Neuronal stem cell (in vitro differentiated cells): ENCODE measurements around the gene RTP5.

ENCODE experiments used
- DNase-seq: peaks from one replicate; pipeline ENCODE4 v3.0.0-alpha.2; 2013; ENCODE audit warnings: low spot score
- H2AFZ ChIP-seq: one replicate; pipeline ENCODE4 v1.6.1; 2013; ENCODE audit warnings: mild to moderate bottlenecking, low read length, inconsistent platforms
- H2AK5ac ChIP-seq: 2 replicates; pipeline ENCODE4 v1.6.1; 2013; ENCODE audit warnings: low read depth, mild to moderate bottlenecking, inconsistent platforms, low read length, moderate library complexity, mixed read lengths
- H2BK120ac ChIP-seq: 2 replicates; pipeline ENCODE4 v1.6.1; 2013; ENCODE audit warnings: low read depth, mild to moderate bottlenecking, inconsistent platforms, low read length, moderate library complexity, mixed read lengths
- H2BK12ac ChIP-seq: one replicate; pipeline ENCODE4 v1.6.1; 2013; ENCODE audit warnings: low read length, inconsistent platforms
- H2BK15ac ChIP-seq: 2 replicates; pipeline ENCODE4 v1.6.1; 2013; ENCODE audit warnings: mild to moderate bottlenecking, low read length, inconsistent platforms, mixed read lengths
- H2BK5ac ChIP-seq: one replicate; pipeline ENCODE4 v1.6.1; 2013; ENCODE audit warnings: inconsistent platforms, mild to moderate bottlenecking, low read length, moderate library complexity
- H3K14ac ChIP-seq: one replicate; pipeline ENCODE4 v1.6.1; 2013; ENCODE audit warnings: low read length, inconsistent platforms
- H3K18ac ChIP-seq: 2 replicates; pipeline ENCODE4 v1.6.1; 2013; ENCODE audit warnings: low read length, inconsistent platforms
- H3K23ac ChIP-seq: 2 replicates; pipeline ENCODE4 v1.6.1; 2013; ENCODE audit warnings: low read depth, mild to moderate bottlenecking, mixed read lengths, low read length, inconsistent platforms; ENCODE audit not compliant: poor library complexity
- H3K27ac ChIP-seq: replicated peaks from 3 replicates; pipeline ENCODE4 v1.5.1; 2013; ENCODE audit warnings: low read length, inconsistent platforms
- H3K27me3 ChIP-seq, 3 experiments: 2 replicates each; pipeline ENCODE4 v1.6.1; 2013; ENCODE audit warnings: low read length in 3 of 3, mild to moderate bottlenecking in 2 of 3, inconsistent platforms in 1 of 3, low read depth in 1 of 3, mixed read lengths in 1 of 3, moderate library complexity in 1 of 3; ENCODE audit not compliant: control insufficient read depth in 3 of 3, insufficient read depth in 3 of 3
- H3K36me3 ChIP-seq, 2 donors: replicated peaks in 1 of 2; 2 replicates each; pipeline ENCODE4 v1.6.1; 2013; ENCODE audit warnings: low read length in 2 of 2; ENCODE audit not compliant: control insufficient read depth in 2 of 2, insufficient read depth in 2 of 2
- H3K4ac ChIP-seq: 2 replicates; pipeline ENCODE4 v1.6.1; 2013; ENCODE audit warnings: inconsistent platforms, mild to moderate bottlenecking, low read length, moderate library complexity
- H3K4me1 ChIP-seq, 2 donors: 1 replicate in 1 of 2; 2 replicates in 1 of 2; pipeline ENCODE4 v1.6.1; 2013; ENCODE audit warnings: low read length in 2 of 2, low read depth in 1 of 2; ENCODE audit not compliant: control insufficient read depth in 2 of 2, insufficient read depth in 1 of 2
- H3K4me2 ChIP-seq: one replicate; pipeline ENCODE4 v1.6.1; 2013; ENCODE audit warnings: mild to moderate bottlenecking, low read length, inconsistent platforms; ENCODE audit not compliant: insufficient read depth, poor library complexity, severe bottlenecking
- H3K4me3 ChIP-seq, 2 donors: 2 replicates each; pipeline ENCODE4 v1.5.1; 2013; ENCODE audit warnings: low read length in 2 of 2, mild to moderate bottlenecking in 2 of 2, inconsistent platforms in 1 of 2, moderate library complexity in 1 of 2
- H3K79me1 ChIP-seq: one replicate; pipeline ENCODE4 v1.6.1; 2013; ENCODE audit warnings: low read depth, mild to moderate bottlenecking, inconsistent platforms, low read length, moderate library complexity
- H3K9ac ChIP-seq: one replicate; pipeline ENCODE4 v1.6.1; 2013; ENCODE audit warnings: mild to moderate bottlenecking, low read depth, low read length, inconsistent platforms; ENCODE audit not compliant: poor library complexity
- H3K9me3 ChIP-seq, 2 donors: replicated peaks in 1 of 2; 2 replicates each; pipeline versions ENCODE3 to v1.6.1; 2013; ENCODE audit warnings: low read length in 2 of 2, mild to moderate bottlenecking in 2 of 2, inconsistent platforms in 1 of 2, low read depth in 1 of 2, mixed read lengths in 1 of 2, moderate library complexity in 1 of 2; ENCODE audit not compliant: control insufficient read depth in 2 of 2, insufficient read depth in 1 of 2
- H4K8ac ChIP-seq: one replicate; pipeline ENCODE4 v1.6.1; 2013; ENCODE audit warnings: low read depth, mild to moderate bottlenecking, inconsistent platforms, low read length, moderate library complexity
- H4K91ac ChIP-seq: one replicate; pipeline ENCODE4 v1.6.1; 2013; ENCODE audit warnings: low read length, low read depth, mild to moderate bottlenecking, inconsistent platforms; ENCODE audit not compliant: poor library complexity
- WGBS, 2 donors: extraction: QIAGEN DNeasy Blood & Tissue Kit; methylation state at CpG; one replicate each; pipeline ENCODE4 v1.1.7; 2013; ENCODE audit warnings: missing lambda C conversion rate in 2 of 2, mixed read lengths in 1 of 2; ENCODE audit not compliant: insufficient read length in 2 of 2, insufficient replicate concordance in 1 of 2; ENCODE audit errors: extremely low coverage in 2 of 2; 5-methylcytosine and 5-hydroxymethylcytosine counted together

Gene RTP5

GRCh38 chr2:241895712-241896641 is 26.4 kb downstream of the RTP5 start:
- no peak overlapping the region for H2BK12ac ChIP-seq
- H3K18ac ChIP-seq, result peak overlapping the region; percentile 64
- H3K27ac ChIP-seq, result peak overlapping the region; percentile 63
- no peak overlapping the region for H3K4me2 ChIP-seq
- H3K9ac ChIP-seq, result no peak overlapping the region
- H3K4me3 ChIP-seq, result no peak overlapping the region
- no peak overlapping the region for H2BK120ac ChIP-seq
- DNase-seq, result no peak
- peaks cover 0 to 6% (median 0%) of the 10 kb centered on the region in 3 experiments for H3K27me3 ChIP-seq
- peaks cover 0 to 17% of the 10 kb centered on the region in 2 donors for H3K4me1 ChIP-seq
- peak overlapping the region; percentile 43 for H4K8ac ChIP-seq
- H2AFZ ChIP-seq, result peak overlapping the region; percentile 25
- WGBS, 2 donors, result no CpG with 5 or more reads among the region's 26 CpGs
- no peaks in the 10 kb centered on the region for H3K36me3 ChIP-seq
- no peak overlapping the region for H4K91ac ChIP-seq
- H3K14ac ChIP-seq, result no peak overlapping the region
- no peak overlapping the region for H3K4ac ChIP-seq
- H3K23ac ChIP-seq, result peak overlapping the region; percentile 80
- no peaks in the 10 kb centered on the region for H3K9me3 ChIP-seq
- H2BK5ac ChIP-seq, result peak overlapping the region; percentile 13
- H2BK15ac ChIP-seq, result peak overlapping the region; percentile 67
- H3K79me1 ChIP-seq, result peaks cover 1% of the 10 kb centered on the region
- peak overlapping the region; percentile 74 for H2AK5ac ChIP-seq

DNA sequence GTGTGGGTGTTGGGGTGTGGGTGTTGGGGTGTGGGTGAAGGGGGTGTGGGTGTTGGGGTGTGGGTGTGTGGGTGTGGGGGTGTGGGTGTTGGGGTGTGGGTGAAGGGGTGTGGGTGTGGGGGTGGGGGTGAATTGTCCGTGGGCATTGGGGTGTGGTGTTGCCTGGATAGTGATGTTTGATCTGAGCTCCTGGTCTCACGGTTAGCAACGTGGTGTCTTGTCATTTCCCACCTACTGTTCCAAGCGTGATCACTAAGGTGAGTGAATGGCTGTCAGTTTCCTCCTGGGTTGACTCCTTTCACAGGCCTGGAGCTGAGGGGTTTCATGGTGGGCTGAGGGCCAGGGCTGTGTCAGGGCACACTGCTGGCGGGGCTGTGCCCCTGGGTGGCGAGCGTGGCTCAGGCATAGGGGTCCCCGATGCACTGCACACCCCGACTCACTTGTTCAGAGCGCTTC is 27.2 kb downstream of the RTP5 start:
- peak overlapping the region in 1 of 2 donors; percentile 31 for H3K4me3 ChIP-seq
- H3K4ac ChIP-seq, result no peak overlapping the region
- H3K27me3 ChIP-seq, result peaks cover 0 to 12% (median 4%) of the 10 kb centered on the region in 3 experiments
- H3K27ac ChIP-seq, result no peak overlapping the region
- H3K18ac ChIP-seq, result no peak overlapping the region
- H2AK5ac ChIP-seq, result no peak overlapping the region
- peaks cover 0 to 20% of the 10 kb centered on the region in 2 donors for H3K4me1 ChIP-seq
- no peak overlapping the region for H2BK5ac ChIP-seq
- H2AFZ ChIP-seq, result no peak overlapping the region
- H2BK120ac ChIP-seq, result no peak overlapping the region
- no CpG with 5 or more reads among the region's 10 CpGs for WGBS, 2 donors
- no peak overlapping the region for H3K23ac ChIP-seq
- H3K36me3 ChIP-seq, result no peaks in the 10 kb centered on the region
- no peak overlapping the region for H2BK12ac ChIP-seq
- H3K79me1 ChIP-seq, result no peaks in the 10 kb centered on the region
- H3K9ac ChIP-seq, result no peak overlapping the region
- DNase-seq, result no peak
- no peak overlapping the region for H4K91ac ChIP-seq
- H3K9me3 ChIP-seq, result no peaks in the 10 kb centered on the region
- no peak overlapping the region for H4K8ac ChIP-seq
- H3K14ac ChIP-seq, result no peak overlapping the region
- no peak overlapping the region for H3K4me2 ChIP-seq
- H2BK15ac ChIP-seq, result no peak overlapping the region

DNA sequence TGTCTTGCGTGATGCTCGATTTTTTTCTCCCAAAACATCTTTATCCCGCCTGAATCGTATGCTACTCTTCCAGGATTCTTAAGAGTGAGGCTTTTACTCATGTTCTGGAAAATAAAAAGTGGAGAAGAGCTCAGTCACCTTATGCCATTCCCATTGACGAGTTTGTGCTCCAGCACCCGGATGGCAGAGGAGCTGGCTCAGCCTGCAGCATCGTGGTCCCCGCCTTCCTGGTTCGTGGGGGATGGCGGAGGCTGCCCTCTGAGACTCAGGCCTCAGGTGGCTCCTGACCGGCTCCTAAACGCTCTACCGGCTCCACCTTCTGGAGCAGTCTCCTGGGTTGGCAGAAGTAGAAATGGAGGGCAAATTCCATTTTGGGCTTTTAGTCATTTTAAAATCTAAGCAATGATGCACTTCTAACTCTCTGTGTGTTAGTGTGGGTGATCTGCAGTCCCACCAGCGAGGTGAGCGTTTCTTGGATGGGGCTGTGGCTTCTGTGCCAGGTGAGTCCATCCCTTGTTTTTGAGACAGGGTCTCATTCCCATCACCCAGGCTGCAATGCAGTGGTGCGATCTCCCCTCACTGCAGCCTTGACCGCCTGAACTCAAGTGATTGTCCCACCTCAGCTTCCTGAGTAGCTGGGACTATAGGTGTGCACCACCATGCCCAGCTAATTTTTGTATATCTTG is 27.8 kb downstream of the RTP5 start:
- no peaks in the 10 kb centered on the region for H3K36me3 ChIP-seq
- no peaks in the 10 kb centered on the region for H3K79me1 ChIP-seq
- H2BK15ac ChIP-seq, result no peak overlapping the region
- WGBS, 2 donors, result no CpG with 5 or more reads among the region's 17 CpGs
- H3K4ac ChIP-seq, result no peak overlapping the region
- no peaks in the 10 kb centered on the region for H3K9me3 ChIP-seq
- H2BK120ac ChIP-seq, result no peak overlapping the region
- no peak overlapping the region for H3K27ac ChIP-seq
- H3K23ac ChIP-seq, result no peak overlapping the region
- H3K4me1 ChIP-seq, result peaks cover 0 to 20% of the 10 kb centered on the region in 2 donors
- no peak overlapping the region for H4K91ac ChIP-seq
- H2AK5ac ChIP-seq, result no peak overlapping the region
- H2BK12ac ChIP-seq, result no peak overlapping the region
- no peak overlapping the region for H4K8ac ChIP-seq
- H3K27me3 ChIP-seq, result peaks cover 0 to 16% (median 8%) of the 10 kb centered on the region in 3 experiments
- H3K9ac ChIP-seq, result no peak overlapping the region
- no peak overlapping the region for H3K4me3 ChIP-seq
- H2BK5ac ChIP-seq, result no peak overlapping the region
- H3K14ac ChIP-seq, result no peak overlapping the region
- no peak overlapping the region for H3K4me2 ChIP-seq
- DNase-seq, result no peak
- no peak overlapping the region for H3K18ac ChIP-seq
- no peak overlapping the region for H2AFZ ChIP-seq
